ENCODE measurements around the gene CACNA2D3.

GRCh38 chr3:54366007-54366750 lies 243.8 kb downstream of the CACNA2D3 start:
- TF ChIP-seq CTCF (IDR thresholded peaks at IDR 0.05) (no peak), POLR2AphosphoS5 (IDR thresholded peaks at IDR 0.05) (no peak), POLR2A (IDR thresholded peaks at IDR 0.05) (no peak), EP300 (IDR thresholded peaks at IDR 0.05; ENCODE audit: low read depth) (no peak)

All from transverse colon (tissue), 4 donors.